AG10803 (cell line): ENCODE measurements around the gene IGFBP2.

Source experiments
- DNase-seq: peaks from one replicate; pipeline ENCODE4 v3.0.0; 2010; ENCODE audit warnings: low read depth
- H3K4me3 ChIP-seq: 2 replicates; pipeline ENCODE4 v1.5.1; 2011; ENCODE audit warnings: mild to moderate bottlenecking, low read length, control low read depth
- CTCF ChIP-seq: conservative IDR thresholded peaks from 2 replicates; pipeline ENCODE4 v1.5.1; 2011; ENCODE audit warnings: mild to moderate bottlenecking, low read length, control low read depth, inconsistent platforms

IGFBP2 gene

GRCh38 chr2:216651351-216651881 lies 18.2 kb downstream of the IGFBP2 start:
- peak; percentile 42 for DNase-seq
- no peak for TF ChIP-seq CTCF
- no peak overlapping the region for H3K4me3 ChIP-seq

- H3K4me3 ChIP-seq: no peak overlapping the region
- no peak for TF ChIP-seq CTCF
- DNase-seq: no peak
Observed at GRCh38 chr2:216652566-216652965, 19.3 kb downstream of the IGFBP2 start.

- H3K4me3 ChIP-seq: no peak overlapping the region
- DNase-seq: no peak
- no peak for TF ChIP-seq CTCF
Observed at GRCh38 chr2:216653093-216653799, 20.0 kb downstream of the IGFBP2 start.

GRCh38 chr2:216653931-216654365 lies 20.7 kb downstream of the IGFBP2 start:
- peak; percentile 45 for DNase-seq
- TF ChIP-seq CTCF: no peak
- no peak overlapping the region for H3K4me3 ChIP-seq

- H3K4me3 ChIP-seq: no peak overlapping the region
- no peak for TF ChIP-seq CTCF
- DNase-seq: peak; percentile 32
Observed at GRCh38 chr2:216654528-216655052, 21.4 kb downstream of the IGFBP2 start.

- no peak for DNase-seq
- H3K4me3 ChIP-seq: no peak overlapping the region
- TF ChIP-seq CTCF: no peak
Observed at GRCh38 chr2:216657086-216657855, 24.1 kb downstream of the IGFBP2 start.
